ENCODE measurements around the gene FANCE. TPM values are rescaled to one million over a fixed set of nuclear protein-coding genes. Genes with fewer than 3 reads are reported as not detected.
A peak's percentile ranks its signal among the peaks of the same experiment; 100 is the strongest.

The FANCE gene
- total RNA-seq, 1 donor from 2014 or later: 9.0 TPM

GRCh38 chr6:35498422-35499067 is 46.4 kb downstream of the FANCE start:
- Histone ChIP-seq H3K27me3 (ENCODE audit: low read depth) (peaks cover 17% of the 10 kb centered on the region), H3K9me3 (no peaks in the 10 kb centered on the region), H3K4me1 (peaks cover 37% of the 10 kb centered on the region), H3K36me3 (no peaks in the 10 kb centered on the region), H3K4me3 (peak overlapping the region; percentile 68), H3K27ac (peak overlapping the region; percentile 92)
- DNase-seq (no peak), ATAC-seq (no peak)
- TF ChIP-seq, protein P1, sequence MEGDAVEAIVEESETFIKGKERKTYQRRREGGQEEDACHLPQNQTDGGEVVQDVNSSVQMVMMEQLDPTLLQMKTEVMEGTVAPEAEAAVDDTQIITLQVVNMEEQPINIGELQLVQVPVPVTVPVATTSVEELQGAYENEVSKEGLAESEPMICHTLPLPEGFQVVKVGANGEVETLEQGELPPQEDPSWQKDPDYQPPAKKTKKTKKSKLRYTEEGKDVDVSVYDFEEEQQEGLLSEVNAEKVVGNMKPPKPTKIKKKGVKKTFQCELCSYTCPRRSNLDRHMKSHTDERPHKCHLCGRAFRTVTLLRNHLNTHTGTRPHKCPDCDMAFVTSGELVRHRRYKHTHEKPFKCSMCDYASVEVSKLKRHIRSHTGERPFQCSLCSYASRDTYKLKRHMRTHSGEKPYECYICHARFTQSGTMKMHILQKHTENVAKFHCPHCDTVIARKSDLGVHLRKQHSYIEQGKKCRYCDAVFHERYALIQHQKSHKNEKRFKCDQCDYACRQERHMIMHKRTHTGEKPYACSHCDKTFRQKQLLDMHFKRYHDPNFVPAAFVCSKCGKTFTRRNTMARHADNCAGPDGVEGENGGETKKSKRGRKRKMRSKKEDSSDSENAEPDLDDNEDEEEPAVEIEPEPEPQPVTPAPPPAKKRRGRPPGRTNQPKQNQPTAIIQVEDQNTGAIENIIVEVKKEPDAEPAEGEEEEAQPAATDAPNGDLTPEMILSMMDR (IDR thresholded peaks at IDR 0.05): no peak
- intact Hi-C loops (cut with DNase I): no loop called here

- intact Hi-C loops (cut with DNase I): no loop called here
- no peak overlapping the region for H3K4me3 ChIP-seq
- H3K27ac ChIP-seq: no peak overlapping the region
- H3K9me3 ChIP-seq: no peaks in the 10 kb centered on the region
- TF ChIP-seq, protein P1 (IDR thresholded peaks at IDR 0.05): no peak
- H3K4me1 ChIP-seq: peaks cover 28% of the 10 kb centered on the region
- ATAC-seq (no peak), DNase-seq (no peak)
- peaks cover 24% of the 10 kb centered on the region for H3K27me3 ChIP-seq (ENCODE audit: low read depth)
- no peaks in the 10 kb centered on the region for H3K36me3 ChIP-seq
Measured at GRCh38 chr6:35499372-35499771, 47.2 kb downstream of the FANCE start.

DNA sequence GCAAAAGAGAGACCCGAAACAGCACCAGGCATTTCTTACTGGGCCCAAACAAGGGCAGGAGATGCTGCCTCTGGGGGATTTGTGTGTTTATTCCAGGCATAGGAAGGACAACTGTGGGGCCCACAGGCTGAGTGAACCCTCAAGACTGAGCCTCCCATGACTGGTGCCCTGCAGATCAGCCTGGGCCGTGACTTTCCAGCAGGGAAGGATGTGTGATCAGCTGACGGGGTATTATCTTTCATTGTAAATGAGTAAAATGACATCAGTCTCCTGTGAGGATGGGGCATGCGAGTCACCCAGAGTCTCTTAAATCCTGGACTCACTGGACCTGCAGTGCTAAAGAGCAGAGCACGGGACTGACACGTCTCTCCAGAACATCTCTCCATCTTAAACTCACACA is 48.6 kb downstream of the FANCE start:
- intact Hi-C loops (cut with DNase I): no loop called here

DNA sequence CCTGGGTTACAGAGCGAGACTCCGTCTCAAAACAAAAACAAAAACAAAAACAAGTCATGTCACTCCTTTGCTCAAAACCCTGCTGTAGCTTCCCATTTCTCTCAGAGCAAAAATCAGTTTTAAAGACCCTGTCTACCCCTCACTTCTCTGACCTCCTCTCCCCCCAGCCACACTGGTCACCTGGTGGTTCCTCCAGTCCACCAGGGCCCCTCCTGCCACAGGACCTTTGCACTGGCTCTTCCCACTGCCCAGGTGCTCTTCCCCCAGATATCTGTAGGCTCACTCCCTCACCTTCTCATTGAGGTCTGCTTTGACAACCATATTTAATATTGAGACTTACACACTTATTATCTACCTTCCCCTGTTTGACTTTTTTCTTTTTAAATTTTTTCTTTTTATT is 49.6 kb downstream of the FANCE start:
- intact Hi-C loops (cut with DNase I): no loop called here

More for the DNA sequence above, 48.6 kb downstream of the FANCE start:
- Histone ChIP-seq H3K4me3 (no peak overlapping the region), H3K4me1 (peaks cover 14% of the 10 kb centered on the region), H3K27ac (no peak overlapping the region), H3K36me3 (no peaks in the 10 kb centered on the region), H3K27me3 (ENCODE audit: low read depth) (peaks cover 28% of the 10 kb centered on the region), H3K9me3 (no peaks in the 10 kb centered on the region)
- TF ChIP-seq, protein P1 (IDR thresholded peaks at IDR 0.05): no peak
- DNase-seq (no peak), ATAC-seq (no peak)

GRCh38 chr6:35503534-35503933 is 51.4 kb downstream of the FANCE start:
- TF ChIP-seq, protein P1 (IDR thresholded peaks at IDR 0.05): no peak
- H3K36me3 ChIP-seq: no peaks in the 10 kb centered on the region
- no peak for ATAC-seq
- no peak overlapping the region for H3K27ac ChIP-seq
- H3K9me3 ChIP-seq: no peaks in the 10 kb centered on the region
- peaks cover 22% of the 10 kb centered on the region for H3K27me3 ChIP-seq (ENCODE audit: low read depth)
- DNase-seq: no peak
- H3K4me3 ChIP-seq: no peak overlapping the region
- intact Hi-C loops (cut with DNase I): no loop called here
- peaks cover under 1% of the 10 kb centered on the region for H3K4me1 ChIP-seq

More for the DNA sequence above, 49.6 kb downstream of the FANCE start:
- Histone ChIP-seq H3K27me3 (ENCODE audit: low read depth) (peaks cover 33% of the 10 kb centered on the region), H3K4me1 (peaks cover 11% of the 10 kb centered on the region), H3K36me3 (no peaks in the 10 kb centered on the region), H3K9me3 (no peaks in the 10 kb centered on the region), H3K4me3 (no peak overlapping the region), H3K27ac (no peak overlapping the region)
- no peak for ATAC-seq
- no peak for DNase-seq
- TF ChIP-seq, protein P1 (IDR thresholded peaks at IDR 0.05): no peak

Data from lower lobe of right lung (tissue), 2 donors.